HG03108 (cell line): ENCODE measurements around the gene HOXC5.

Source experiments
- ATAC-seq: cut with Tn5 transposase; IDR thresholded peaks from one replicate; pipeline ENCODE4 v1.9.1; 2021; ENCODE audit warnings: moderate library complexity; ENCODE audit not compliant: unreplicated experiment

Gene HOXC5

GRCh38 chr12:53995378-53996239 is 37.2 kb upstream of the HOXC5 start:
- no peak for ATAC-seq

DNA sequence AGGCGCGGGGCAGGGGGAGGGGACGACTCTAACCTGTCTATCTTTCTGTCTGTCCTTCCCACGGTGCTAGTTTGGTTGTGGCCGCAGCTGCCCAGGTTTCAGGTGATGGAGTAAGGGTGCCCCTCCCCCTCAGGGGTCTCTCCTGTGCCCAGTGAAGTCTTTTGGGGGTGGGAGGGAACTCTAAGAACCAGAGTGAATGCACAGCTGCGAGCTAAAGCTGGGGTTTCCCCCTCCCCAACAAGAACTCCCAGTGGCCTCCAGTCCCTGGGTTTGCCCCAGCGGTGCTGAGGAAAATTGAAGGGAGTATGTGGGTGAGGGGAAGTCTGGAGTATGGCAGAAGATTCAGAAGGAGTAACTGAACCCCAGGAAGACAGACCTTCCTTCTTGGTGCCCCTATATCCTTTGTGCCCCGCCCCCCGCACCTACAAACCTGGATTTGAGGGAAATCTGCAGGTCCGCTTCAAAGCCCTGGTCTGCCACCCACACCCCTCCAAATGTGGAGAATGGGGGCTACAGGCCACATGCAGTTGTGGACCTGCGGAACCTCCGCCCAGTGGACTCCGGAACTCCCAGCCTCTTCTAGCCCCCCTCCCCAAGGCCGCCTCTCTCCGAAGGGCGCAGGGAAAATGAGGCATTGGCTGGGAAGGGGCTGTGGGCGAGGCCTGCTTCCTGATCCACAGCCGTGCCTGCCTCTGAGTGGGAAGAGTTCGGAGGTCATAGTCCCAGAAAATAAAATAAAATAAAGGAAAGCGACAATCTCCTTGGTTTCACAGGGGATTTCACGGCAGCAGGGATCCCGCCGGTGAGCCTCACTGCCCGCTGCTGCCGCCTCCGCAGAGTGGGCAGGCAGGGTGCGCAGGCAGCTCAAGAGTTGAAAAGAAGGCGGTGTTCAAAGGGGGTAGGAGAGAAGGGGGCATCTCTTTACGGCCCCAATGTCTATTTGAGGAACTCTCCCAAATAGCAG is 36.3 kb upstream of the HOXC5 start:
- no peak for ATAC-seq

- no peak for ATAC-seq
Observed at GRCh38 chr12:53997204-53998109, 35.4 kb upstream of the HOXC5 start.

DNA sequence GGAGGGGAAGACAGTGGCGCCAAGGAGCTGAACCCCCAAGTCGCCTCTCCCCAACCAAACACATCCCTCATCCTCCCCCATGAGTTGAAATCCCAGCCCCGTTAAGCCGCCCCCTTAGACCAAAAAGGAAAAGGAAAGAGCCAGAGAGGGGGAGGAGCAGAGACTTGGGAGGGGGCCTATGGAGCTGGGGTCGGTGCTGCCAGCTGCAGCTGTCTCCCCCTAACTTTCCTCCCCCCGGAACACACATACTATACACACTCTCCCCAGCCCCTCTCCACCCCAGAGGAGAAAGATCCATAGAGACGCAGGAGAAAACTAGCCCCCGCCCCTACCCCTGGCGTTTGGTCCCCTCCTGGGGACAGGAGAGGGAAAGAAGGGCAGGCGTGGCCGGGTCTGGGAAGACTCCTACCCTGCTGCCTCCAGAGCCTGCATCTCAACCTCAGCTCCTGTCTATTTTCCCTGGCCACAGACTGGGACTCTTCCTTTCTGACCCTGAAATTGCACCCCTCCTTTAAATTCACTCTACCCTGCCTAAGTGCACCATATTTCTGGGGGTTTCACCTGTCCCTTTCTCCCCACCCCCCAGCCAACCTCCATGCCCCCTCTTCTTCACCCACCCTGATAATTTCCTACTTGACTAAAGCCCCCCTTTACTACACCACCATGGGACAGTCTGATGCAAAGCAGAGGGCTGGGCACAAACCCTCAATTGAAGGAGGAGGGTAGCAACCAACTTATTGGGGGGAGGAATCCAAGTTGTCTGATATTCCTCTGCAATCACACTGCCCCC is 34.5 kb upstream of the HOXC5 start:
- no peak for ATAC-seq

DNA sequence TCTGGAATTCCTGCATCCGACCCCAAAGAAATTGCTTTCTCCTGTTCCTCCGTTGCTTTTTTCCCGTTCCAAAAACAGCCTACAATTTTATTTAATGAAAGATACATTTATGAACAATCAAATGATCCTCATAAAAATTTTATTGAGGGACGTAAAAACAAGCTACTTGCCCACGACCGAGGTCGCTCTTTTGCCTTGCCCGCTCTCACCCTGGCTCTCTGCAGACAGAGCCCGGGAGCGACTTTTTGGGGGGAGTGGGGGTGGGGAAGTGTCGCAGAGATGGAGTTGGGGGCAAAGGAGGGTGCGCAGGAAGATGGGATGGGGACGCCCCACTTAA is 34.0 kb upstream of the HOXC5 start:
- no peak for ATAC-seq

DNA sequence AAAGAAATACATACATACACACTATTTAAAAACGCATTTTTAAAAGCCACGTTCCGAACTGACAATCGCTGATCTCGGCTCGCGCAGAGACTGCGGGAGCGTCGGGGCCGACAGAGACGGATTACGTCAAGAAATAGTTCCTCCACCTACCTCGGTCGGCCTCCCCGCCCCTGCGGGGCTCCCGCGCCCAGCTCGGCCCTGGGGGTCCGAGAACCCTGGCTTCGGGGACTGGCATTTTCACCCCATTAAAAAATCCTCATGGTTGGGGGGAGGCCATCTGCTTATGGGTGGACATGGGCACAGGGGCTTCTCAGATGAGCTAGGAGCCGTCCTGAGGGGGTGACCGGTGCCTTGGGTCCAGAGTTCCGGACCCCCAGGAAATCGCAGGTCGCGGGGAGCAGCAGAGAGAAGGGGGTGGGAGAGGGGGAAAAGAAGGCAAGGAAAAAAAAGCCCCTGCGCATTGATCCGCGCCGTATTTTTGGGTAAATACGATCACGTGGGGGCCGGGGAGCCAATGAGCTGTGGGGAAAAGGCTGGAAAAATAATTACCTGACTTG is 33.2 kb upstream of the HOXC5 start:
- ATAC-seq = no peak

GRCh38 chr12:54000116-54001114 is 32.4 kb upstream of the HOXC5 start, which contains the start of gene HOXC9:
Gene HOXC9 (plus strand): TSS chr12:54000161. CDS start chr12:54000189, 28 bp downstream.
- ATAC-seq = no peak

DNA sequence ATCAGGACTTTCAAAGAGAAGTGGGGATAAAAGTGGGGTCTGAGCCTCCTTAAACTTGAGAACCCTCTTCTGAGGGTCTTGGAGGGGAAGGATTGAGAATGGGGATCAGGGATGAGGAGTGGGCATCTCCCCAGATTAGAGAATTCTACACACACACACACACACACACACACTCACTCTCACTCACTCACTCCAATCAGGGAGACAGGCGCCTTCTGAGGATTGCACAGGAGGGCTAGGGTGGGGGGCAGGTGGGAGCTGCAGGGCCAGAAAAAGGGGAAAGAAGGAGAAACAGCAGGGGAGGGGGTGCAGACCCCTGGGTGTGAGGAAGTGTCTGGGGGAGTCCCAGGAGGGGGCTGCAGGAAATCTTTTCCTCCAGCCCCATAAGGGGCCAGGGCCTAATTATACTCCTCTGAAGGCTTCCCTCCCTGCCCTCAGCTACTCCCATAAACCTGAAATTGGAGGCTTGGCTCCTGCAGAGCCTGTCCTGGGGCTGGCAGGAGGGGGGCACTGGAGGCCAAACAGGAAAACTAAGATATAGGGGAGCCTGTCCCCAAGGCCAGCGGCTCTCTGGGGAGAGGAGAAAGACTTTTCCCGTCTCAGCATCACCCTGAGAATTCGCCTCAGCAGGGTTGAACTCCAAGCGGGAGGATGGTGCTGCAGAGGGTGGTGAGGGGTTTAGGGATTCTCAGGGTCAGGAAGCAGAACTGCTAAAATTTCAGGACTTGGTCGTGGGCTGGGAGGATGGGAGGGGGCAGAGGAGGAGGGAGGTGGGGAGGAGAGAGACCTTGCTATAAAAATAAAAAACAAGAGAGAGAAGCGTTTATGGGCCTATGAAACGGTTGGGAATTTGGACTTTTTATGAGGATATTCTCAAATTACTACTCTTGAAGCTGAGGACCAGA is 31.3 kb upstream of the HOXC5 start:
- ATAC-seq = no peak

- ATAC-seq = no peak
Observed at GRCh38 chr12:54002278-54002914, 30.5 kb upstream of the HOXC5 start.

DNA sequence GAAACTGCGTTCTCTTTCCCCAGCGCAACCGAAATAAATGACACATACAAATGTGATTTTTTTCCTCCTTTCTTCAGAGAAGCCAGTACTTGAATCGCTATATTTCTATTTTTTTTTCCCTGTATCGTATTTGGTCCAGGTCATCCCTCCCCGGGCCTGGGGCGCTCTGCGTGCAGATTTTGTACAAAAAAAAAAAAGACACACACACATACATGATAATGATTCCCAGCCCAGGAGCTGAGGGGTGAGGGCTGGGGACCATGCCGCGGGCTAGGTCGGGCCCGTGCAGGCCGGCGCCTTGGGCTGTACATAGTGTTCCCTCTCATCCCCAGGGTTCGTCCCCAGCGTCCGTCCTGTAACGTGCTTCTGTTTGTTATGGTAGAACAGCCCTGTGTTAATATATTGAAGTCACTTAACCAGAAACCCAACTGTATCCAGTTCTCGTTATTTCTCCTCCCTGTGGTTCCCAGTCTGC is 29.9 kb upstream of the HOXC5 start:
- ATAC-seq = no peak

- ATAC-seq = no peak
Observed at GRCh38 chr12:54003625-54004024, 29.2 kb upstream of the HOXC5 start.

GRCh38 chr12:54004063-54004840 is 28.6 kb upstream of the HOXC5 start:
- ATAC-seq = no peak

- no peak for ATAC-seq
Observed at GRCh38 chr12:54004841-54005530, 27.9 kb upstream of the HOXC5 start.

DNA sequence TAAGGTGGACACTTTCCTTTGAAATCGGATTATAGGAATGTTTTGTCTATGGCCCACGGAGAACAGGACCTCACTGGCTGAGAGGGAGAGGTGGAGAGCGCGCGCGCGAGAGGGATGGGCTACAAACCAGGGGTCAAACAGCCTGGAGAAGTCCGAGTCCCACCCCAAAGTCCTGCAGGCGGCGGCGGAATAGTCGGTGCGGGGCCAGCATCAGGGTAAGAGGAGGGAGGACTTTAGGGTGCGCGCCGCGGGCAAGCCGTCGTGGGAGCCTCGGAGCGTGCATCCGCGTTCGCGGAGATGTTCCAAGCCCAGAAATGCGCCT is 27.4 kb upstream of the HOXC5 start:
- no peak for ATAC-seq

DNA sequence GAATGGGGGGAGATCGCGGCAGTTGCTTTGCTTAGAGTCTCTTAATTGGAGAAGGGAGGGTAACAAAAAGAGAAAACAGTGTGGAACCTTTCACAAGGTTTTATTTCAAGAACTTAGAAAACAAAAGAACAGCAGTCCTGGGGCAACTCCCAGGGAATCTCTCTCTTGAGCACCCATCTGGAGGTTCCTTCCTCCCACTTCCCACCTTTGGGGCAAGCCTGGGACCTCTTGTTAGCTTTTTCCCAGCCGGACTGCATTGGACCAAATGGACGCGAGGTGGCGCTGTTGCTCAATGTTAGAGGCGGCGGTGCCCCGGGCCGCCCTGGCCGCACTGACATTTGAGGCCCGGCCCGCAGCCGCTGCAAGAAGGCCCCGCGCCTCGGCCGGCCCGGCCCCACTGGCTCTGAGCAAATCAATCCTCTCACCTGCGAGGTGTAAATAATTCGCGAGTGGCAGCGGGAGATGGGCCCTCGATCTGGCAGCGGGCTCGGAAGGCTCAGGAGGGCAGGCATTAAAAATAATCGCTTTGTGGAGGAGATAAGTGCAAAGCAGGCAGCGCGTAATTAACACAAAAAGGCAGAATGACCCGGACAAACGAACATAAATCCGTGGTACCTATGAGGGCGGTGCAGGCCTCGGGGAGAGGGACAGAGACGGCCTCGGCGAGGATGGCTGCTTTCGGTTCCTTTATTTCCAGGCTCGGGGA is 26.8 kb upstream of the HOXC5 start:
- no peak for ATAC-seq
